H1 (cell line): ENCODE measurements around the gene ATP5ME. TPM values are rescaled to one million over a fixed set of nuclear protein-coding genes. Genes with fewer than 3 reads are reported as not detected.

ENCODE experiments used
- CTCF ChIA-PET: fragments of 300-600 bp; sonication (Branson Sonifier 250); formaldehyde crosslinking; loops from one replicate; lab custom pipeline; 2021; ENCODE audit not compliant: partially characterized antibody; lab: Charles Lee
- POLR2A ChIA-PET: fragments of 300-600 bp; sonication (Branson Sonifier 250); formaldehyde crosslinking; loops from one replicate; lab custom pipeline; 2021; ENCODE audit warnings: inconsistent platforms; ENCODE audit not compliant: partially characterized antibody; lab: Charles Lee
- DNase-seq, 2 experiments: peaks; one replicate each; pipeline versions ENCODE4 v3.0.0 to v3.0.0-alpha.2; 2010 to 2022; ENCODE audit warnings: low spot score in 2 of 2, low read depth in 1 of 2, mixed read lengths in 1 of 2
- FAIRE-seq: peaks from 2 replicates; lab custom pipeline; 2011; peaks lifted over from hg19 to GRCh38; lab: Jason Lieb, UNC
- H2AFZ ChIP-seq: 2 replicates; pipeline ENCODE4 v1.8.1; 2012; ENCODE audit warnings: low read length, inconsistent platforms
- H2AK5ac ChIP-seq: 2 replicates; pipeline ENCODE4 v1.6.1; 2013; ENCODE audit warnings: low read depth, low read length
- H2BK120ac ChIP-seq: replicated peaks from 2 replicates; pipeline ENCODE3; 2013; ENCODE audit warnings: low read depth, low read length, inconsistent platforms
- H2BK12ac ChIP-seq: 2 replicates; pipeline ENCODE4 v1.6.1; 2013; ENCODE audit warnings: low read depth, low read length
- H2BK15ac ChIP-seq: 2 replicates; pipeline ENCODE4 v1.6.1; 2013; ENCODE audit warnings: low read length
- H2BK20ac ChIP-seq: 2 replicates; pipeline ENCODE4 v1.6.1; 2013; ENCODE audit warnings: low read length
- H2BK5ac ChIP-seq: 2 replicates; pipeline ENCODE4 v1.6.1; 2013; ENCODE audit warnings: low read depth, low read length
- H3K14ac ChIP-seq: 2 replicates; pipeline ENCODE4 v1.6.1; 2013; ENCODE audit warnings: inconsistent platforms; ENCODE audit not compliant: insufficient read length
- H3K18ac ChIP-seq: 2 replicates; pipeline ENCODE4 v1.6.1; 2013; ENCODE audit warnings: low read length; ENCODE audit errors: extremely low read depth
- H3K23ac ChIP-seq: 2 replicates; pipeline ENCODE4 v1.6.1; 2013; ENCODE audit warnings: inconsistent platforms; ENCODE audit not compliant: insufficient read length
- H3K23me2 ChIP-seq: 2 replicates; pipeline ENCODE4 v1.6.1; 2013; ENCODE audit warnings: low read depth, low read length
- H3K27ac ChIP-seq: 2 replicates; pipeline ENCODE4 v1.6.1; 2011; ENCODE audit warnings: low read depth, low read length, inconsistent platforms
- H3K27me3 ChIP-seq, 4 experiments: replicated peaks in 1 of 4; 1 replicate in 1 of 4; 2 replicates in 3 of 4; pipeline versions ENCODE4 v1.6.1 to v1.8.1; 2011 to 2013; ENCODE audit warnings: low read length in 3 of 4, mild to moderate bottlenecking in 3 of 4, inconsistent platforms in 2 of 4, mixed read lengths in 2 of 4, moderate library complexity in 1 of 4; ENCODE audit not compliant: control insufficient read depth in 3 of 4, insufficient read depth in 3 of 4; ENCODE audit errors: extremely low read depth in 1 of 4
- H3K36me3 ChIP-seq, 4 experiments: 2 replicates each; pipeline versions ENCODE4 v1.6.1 to v1.8.1; 2011 to 2013; ENCODE audit warnings: mild to moderate bottlenecking in 4 of 4, low read length in 3 of 4, moderate library complexity in 2 of 4, control low read depth in 1 of 4, inconsistent platforms in 1 of 4; ENCODE audit not compliant: insufficient read depth in 4 of 4, control insufficient read depth in 2 of 4
- H3K4ac ChIP-seq: replicated peaks from 2 replicates; pipeline ENCODE3; 2013; ENCODE audit warnings: low read length, low read depth, mixed read lengths, inconsistent platforms; ENCODE audit not compliant: insufficient read length
- H3K4me1 ChIP-seq, 4 experiments: replicated peaks in 1 of 4; 1 replicate in 1 of 4; 2 replicates in 3 of 4; pipeline versions ENCODE4 v1.6.1 to v1.8.1; 2011 to 2013; ENCODE audit warnings: low read length in 3 of 4, inconsistent platforms in 2 of 4, mixed read lengths in 1 of 4; ENCODE audit not compliant: insufficient read depth in 4 of 4, control insufficient read depth in 3 of 4
- H3K4me2 ChIP-seq, 2 experiments: 2 replicates each; pipeline versions ENCODE4 v1.6.1 to v1.8.1; 2011 to 2013; ENCODE audit warnings: low read depth in 2 of 2, low read length in 2 of 2, control low read depth in 1 of 2, inconsistent platforms in 1 of 2, mild to moderate bottlenecking in 1 of 2; ENCODE audit not compliant: insufficient read depth in 1 of 2
- H3K4me3 ChIP-seq, 4 experiments: fragments of 200-600, 300-600 bp in 1 of 4; sonication (generic), shearing (Covaris generic), sonication (Bioruptor Twin) in 1 of 4; 2 replicates each; pipeline versions ENCODE4 v1.5.1 to v1.8.1; 2011 to 2016; ENCODE audit warnings: low read length in 4 of 4, low read depth in 3 of 4, control low read depth in 2 of 4, inconsistent platforms in 2 of 4, mild to moderate bottlenecking in 2 of 4, mixed read lengths in 1 of 4, moderate library complexity in 1 of 4; ENCODE audit not compliant: insufficient read depth in 2 of 4; ENCODE audit errors: extremely low read depth in 1 of 4
- H3K56ac ChIP-seq: replicated peaks from 2 replicates; pipeline ENCODE3; 2013; ENCODE audit warnings: low read depth, mild to moderate bottlenecking, mixed read lengths, low read length, inconsistent platforms; ENCODE audit not compliant: insufficient read length
- H3K79me1 ChIP-seq: 2 replicates; pipeline ENCODE4 v1.6.1; 2013; ENCODE audit warnings: low read depth, low read length, control low read depth
- H3K79me2 ChIP-seq, 2 experiments: 2 replicates each; pipeline versions ENCODE4 v1.6.1 to v1.8.1; 2012 to 2013; ENCODE audit warnings: low read length in 2 of 2, mild to moderate bottlenecking in 2 of 2, inconsistent platforms in 1 of 2; ENCODE audit not compliant: insufficient read depth in 2 of 2, control insufficient read depth in 1 of 2
- H3K9ac ChIP-seq, 4 experiments: replicated peaks in 1 of 4; 1 replicate in 1 of 4; 2 replicates in 3 of 4; pipeline versions ENCODE4 v1.6.1 to v1.8.1; 2011 to 2013; ENCODE audit warnings: low read depth in 3 of 4, low read length in 3 of 4, control low read depth in 2 of 4, mild to moderate bottlenecking in 2 of 4, moderate library complexity in 2 of 4, inconsistent platforms in 1 of 4; ENCODE audit errors: extremely low read depth in 1 of 4
- H3K9me3 ChIP-seq, 2 experiments: 2 replicates each; pipeline versions ENCODE4 v1.6.1 to v1.8.1; 2012 to 2013; ENCODE audit warnings: mild to moderate bottlenecking in 2 of 2, moderate library complexity in 2 of 2, control low read depth in 1 of 2, inconsistent platforms in 1 of 2, low read depth in 1 of 2, low read length in 1 of 2, mixed read lengths in 1 of 2; ENCODE audit not compliant: insufficient read depth in 2 of 2
- H4K20me1 ChIP-seq, 2 experiments: replicated peaks in 1 of 2; 2 replicates each; pipeline versions ENCODE3 to v1.8.1; 2011 to 2013; ENCODE audit warnings: inconsistent platforms in 2 of 2, low read length in 2 of 2, mild to moderate bottlenecking in 1 of 2; ENCODE audit not compliant: insufficient read depth in 2 of 2, control insufficient read depth in 1 of 2
- H4K5ac ChIP-seq: 2 replicates; pipeline ENCODE4 v1.6.1; 2013; ENCODE audit warnings: low read length, low read depth, mixed read lengths, inconsistent platforms; ENCODE audit not compliant: insufficient read length
- H4K8ac ChIP-seq: 2 replicates; pipeline ENCODE4 v1.8.0; 2013; ENCODE audit warnings: mild to moderate bottlenecking, moderate library complexity, low read length, inconsistent platforms; ENCODE audit not compliant: insufficient read depth; ENCODE audit errors: extremely low read depth
- H4K91ac ChIP-seq: replicated peaks from 2 replicates; pipeline ENCODE3; 2013; ENCODE audit warnings: low read length, mixed read lengths, inconsistent platforms; ENCODE audit not compliant: insufficient read length
- RFX5 ChIP-seq: IDR thresholded peaks from 2 replicates; pipeline ENCODE4 v1.6.1; 2011; ENCODE audit warnings: low read depth, low read length, improper control_type of control experiment, borderline replicate concordance
- SIX5 ChIP-seq: IDR thresholded peaks from 2 replicates; pipeline ENCODE4 v1.6.1; 2011; ENCODE audit warnings: mild to moderate bottlenecking, low read depth, low read length
- YY1 ChIP-seq: IDR thresholded peaks from 2 replicates; pipeline ENCODE4 v1.6.1; 2011; ENCODE audit warnings: low read depth, mild to moderate bottlenecking, low read length
- WGBS, 2 experiments: shearing (Covaris generic) in 1 of 2; methylation state at CpG; one replicate each; pipeline versions ENCODE4 v1.1.6 to v1.1.7; 2013 to 2015; ENCODE audit warnings: low lambda C conversion rate in 2 of 2, mixed read lengths in 2 of 2, inconsistent platforms in 1 of 2, low coverage in 1 of 2, missing lambda C conversion rate in 1 of 2; ENCODE audit not compliant: insufficient replicate concordance in 2 of 2, insufficient coverage in 1 of 2, insufficient read length in 1 of 2; ENCODE audit errors: extremely low coverage in 1 of 2, missing lambda C conversion rate in 1 of 2; 5-methylcytosine and 5-hydroxymethylcytosine counted together
- polyA plus RNA-seq, 7 experiments: library from polyadenylated mRNA; depleted of rRNA in 3 of 7; stranded (reverse) in 5 of 7; unstranded in 2 of 7; fragments of >200 nt in 5 of 7; fragments of 200-250 nt in 2 of 7; gene quantifications; 1 replicate in 5 of 7; 2 replicates in 1 of 7; 4 replicates in 1 of 7; pipeline versions ENCODE4 v1.2.1 to v1.2.3, GENCODE V29; 2011 to 2013; ENCODE audit warnings: missing spikeins in 2 of 7, mixed read lengths in 2 of 7
- total RNA-seq: library from RNA; stranded (reverse); fragmentation: NEBNext Ultra II Directional; extraction: Animal tissue kit (Norgen Biotek cat#: 25700); gene quantifications from 2 replicates; pipeline ENCODE4 v1.2.1, GENCODE V29; 2021

The ATP5ME gene
- total and polyA plus RNA-seq, 2 of the 8 experiments (the other 6 are each of a cell fraction or from before 2014, with no cell fraction given) = 375 to 450 TPM

GRCh38 chr4:649293-649625, 24.8 kb downstream of the ATP5ME start:
- no peak overlapping the region for H2BK5ac ChIP-seq
- no peak for DNase-seq
- H2AFZ ChIP-seq = no peak overlapping the region
- no peak for FAIRE-seq
- no peak overlapping the region for H3K9ac ChIP-seq
- no peaks in the 10 kb centered on the region for H3K79me2 ChIP-seq
- no peak overlapping the region for H4K8ac ChIP-seq
- no peak overlapping the region for H2BK15ac ChIP-seq
- H3K56ac ChIP-seq = no peak overlapping the region
- H2BK12ac ChIP-seq = no peak overlapping the region
- ChIA-PET POLR2A (interaction anchor here (0.7 to 1.6 kb wide), 6 partner anchors 9 to 176 kb away, joined by 3 to 4 read pairs (median 4); partner anchors contain the start of genes ATP5ME and MYL5), CTCF (interaction anchor here (0.6 to 1.1 kb wide), 4 partner anchors 8 to 564 kb away, joined by 3 to 4 read pairs (median 3); no protein-coding TSS in a partner anchor)
- H3K27ac ChIP-seq = no peak overlapping the region
- H3K4ac ChIP-seq = no peak overlapping the region
- H3K9me3 ChIP-seq = no peaks in the 10 kb centered on the region
- H4K20me1 ChIP-seq = no peaks in the 10 kb centered on the region
- H4K5ac ChIP-seq = no peak overlapping the region
- no peak overlapping the region for H2AK5ac ChIP-seq
- no peak overlapping the region for H3K4me3 ChIP-seq
- no peak overlapping the region for H2BK20ac ChIP-seq
- no peak overlapping the region for H2BK120ac ChIP-seq
- H3K14ac ChIP-seq = no peak overlapping the region
- H3K4me2 ChIP-seq = no peak overlapping the region
- no peak overlapping the region for H3K18ac ChIP-seq
- no peaks in the 10 kb centered on the region for H3K23me2 ChIP-seq
- H3K27me3 ChIP-seq = peaks cover 0 to 9% (median 0%) of the 10 kb centered on the region in 4 experiments; a peak in 2 of 7 replicates
- H3K79me1 ChIP-seq = no peaks in the 10 kb centered on the region
- H3K4me1 ChIP-seq = peaks cover 0 to 5% (median 0%) of the 10 kb centered on the region in 4 experiments; a peak in 1 of 7 replicates
- H3K23ac ChIP-seq = no peak overlapping the region
- no peak overlapping the region for H4K91ac ChIP-seq
- 85% methylated on average over 7 of the region's 7 CpGs; no CpG with 5 or more reads in 1 of the 2 experiments for WGBS, 2 experiments
- no peaks in the 10 kb centered on the region for H3K36me3 ChIP-seq
- TF ChIP-seq RFX5 (no peak), SIX5 (no peak), YY1 (no peak)
